GM18498 (cell line): ENCODE data around the gene ANKRD11.
A peak's percentile ranks its signal among the peaks of the same experiment; 100 is the strongest.

ENCODE experiments used
- ATAC-seq: cut with Tn5 transposase; IDR thresholded peaks from one replicate; pipeline ENCODE4 v1.9.1; 2021; ENCODE audit warnings: mild to moderate bottlenecking, moderate library complexity; ENCODE audit not compliant: unreplicated experiment

Gene ANKRD11

GRCh38 chr16:89490439-89491237 is at the start of gene ANKRD11:
TSS of gene ANKRD11 (minus strand) at chr16:89490561. CDS start at chr16:89317019, 173,542 bp downstream.
- peak; percentile 85 for ATAC-seq

GRCh38 chr16:89538286-89538685 is 47.9 kb upstream of the ANKRD11 start:
- ATAC-seq, result no peak

GRCh38 chr16:89537549-89537925 is 47.2 kb upstream of the ANKRD11 start:
- no peak for ATAC-seq

GRCh38 chr16:89536886-89537548 is 46.7 kb upstream of the ANKRD11 start:
- no peak for ATAC-seq

GRCh38 chr16:89536371-89536770 is 46.0 kb upstream of the ANKRD11 start:
- ATAC-seq, result no peak

- no peak for ATAC-seq
Measured at GRCh38 chr16:89534252-89534756, 43.9 kb upstream of the ANKRD11 start.

GRCh38 chr16:89531821-89532526 is 41.6 kb upstream of the ANKRD11 start:
- no peak for ATAC-seq

GRCh38 chr16:89530401-89531381 is 40.3 kb upstream of the ANKRD11 start:
- no peak for ATAC-seq

GRCh38 chr16:89529097-89529496 is 38.7 kb upstream of the ANKRD11 start:
- no peak for ATAC-seq

- ATAC-seq, result no peak
Measured at GRCh38 chr16:89525146-89525913, 35.0 kb upstream of the ANKRD11 start.

GRCh38 chr16:89523680-89524344 is 33.5 kb upstream of the ANKRD11 start:
- ATAC-seq, result no peak

GRCh38 chr16:89522287-89522686 is 31.9 kb upstream of the ANKRD11 start:
- no peak for ATAC-seq

- no peak for ATAC-seq
Measured at GRCh38 chr16:89519881-89520280, 29.5 kb upstream of the ANKRD11 start.

GRCh38 chr16:89517128-89517527 is 26.8 kb upstream of the ANKRD11 start:
- ATAC-seq, result no peak

GRCh38 chr16:89512453-89512852 is 22.1 kb upstream of the ANKRD11 start:
- no peak for ATAC-seq

- no peak for ATAC-seq
Measured at GRCh38 chr16:89511374-89511773, 21.0 kb upstream of the ANKRD11 start.

- ATAC-seq, result no peak
Measured at GRCh38 chr16:89510526-89510925, 20.2 kb upstream of the ANKRD11 start.

- peak; percentile 78 for ATAC-seq
Measured at GRCh38 chr16:89507834-89508590, 17.7 kb upstream of the ANKRD11 start, which contains the start of gene SPG7. TSS of gene SPG7 (plus strand) at chr16:89508403. CDS start at chr16:89508418, 15 bp downstream.
